Measurements from ENCODE around the gene TCF4. TPM values are rescaled to one million over a fixed set of nuclear protein-coding genes. Genes with fewer than 3 reads are reported as not detected.

The TCF4 gene
- polyA plus RNA-seq, 1 of the 3 experiments (the other 2 are of a cell fraction): 39.1 TPM

DNA sequence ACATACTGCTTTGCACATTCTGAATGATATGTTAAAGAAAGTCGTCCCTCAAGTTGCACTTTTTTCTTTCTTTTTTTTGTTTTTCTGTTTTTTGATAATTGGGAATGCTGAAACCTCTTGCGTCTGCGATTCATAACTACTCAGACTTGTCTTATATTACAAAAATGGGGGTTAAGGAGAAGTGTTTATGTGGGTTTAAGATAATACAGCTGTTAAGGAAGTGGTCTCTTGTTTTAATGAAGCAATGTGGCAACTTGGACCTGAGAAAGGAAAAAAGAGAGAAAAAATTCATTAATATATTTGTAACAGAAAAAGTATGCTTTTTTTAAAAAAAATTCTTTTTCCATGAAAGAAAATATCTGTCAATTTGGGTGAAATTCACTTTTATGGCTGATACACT, 360.2 kb downstream of the TCF4 start:
- H3K79me2 ChIP-seq (ENCODE audit: insufficient read depth): peaks cover 8% of the 10 kb centered on the region; the same call in 1 of the 2 replicates
- H3K9ac ChIP-seq: no peak overlapping the region
- H3K9me2 ChIP-seq: no peaks in the 10 kb centered on the region
- peaks cover 12% of the 10 kb centered on the region for H3F3A ChIP-seq (replicated peaks; ENCODE audit: insufficient read depth)
- no peaks in the 10 kb centered on the region for H3K9me3 ChIP-seq
- H3K4me3 ChIP-seq (ENCODE audit: low read depth in 2 of 2, low read length in 1 of 2): no peak overlapping the region
- no peak overlapping the region for H3K4me2 ChIP-seq
- no peaks in the 10 kb centered on the region for H4K20me1 ChIP-seq (ENCODE audit: insufficient read depth)
- no peaks in the 10 kb centered on the region for H3K27me3 ChIP-seq (ENCODE audit: insufficient read depth)
- DNase-seq: no peak
- 94% methylated on average over 3 of the region's 3 CpGs for WGBS (ENCODE audit: low lambda C conversion rate)
- H3K27ac ChIP-seq (ENCODE audit: low read depth in 2 of 2, low read length in 1 of 2): no peak overlapping the region; a peak in 1 of 4 replicates
- ChIA-PET CTCF (interaction anchor here (0.7 kb wide), 1 partner anchor 16 kb away, joined by 3 read pairs; no protein-coding TSS in a partner anchor), POLR2A (no interaction called here)
- H2AFZ ChIP-seq (ENCODE audit: low read depth): no peak overlapping the region
- no peak for TF ChIP-seq USF1 (IDR thresholded peaks at IDR 0.05; ENCODE audit: borderline replicate concordance, low read depth)
- no peak for TF ChIP-seq FOSL2 (IDR thresholded peaks at IDR 0.05; ENCODE audit: borderline replicate concordance, low read depth)
- TF ChIP-seq RFX5 (IDR thresholded peaks at IDR 0.05; ENCODE audit: low read length): no peak
- TF ChIP-seq RCOR1 (IDR thresholded peaks at IDR 0.05; ENCODE audit: low read length): no peak
- TF ChIP-seq, protein P1, sequence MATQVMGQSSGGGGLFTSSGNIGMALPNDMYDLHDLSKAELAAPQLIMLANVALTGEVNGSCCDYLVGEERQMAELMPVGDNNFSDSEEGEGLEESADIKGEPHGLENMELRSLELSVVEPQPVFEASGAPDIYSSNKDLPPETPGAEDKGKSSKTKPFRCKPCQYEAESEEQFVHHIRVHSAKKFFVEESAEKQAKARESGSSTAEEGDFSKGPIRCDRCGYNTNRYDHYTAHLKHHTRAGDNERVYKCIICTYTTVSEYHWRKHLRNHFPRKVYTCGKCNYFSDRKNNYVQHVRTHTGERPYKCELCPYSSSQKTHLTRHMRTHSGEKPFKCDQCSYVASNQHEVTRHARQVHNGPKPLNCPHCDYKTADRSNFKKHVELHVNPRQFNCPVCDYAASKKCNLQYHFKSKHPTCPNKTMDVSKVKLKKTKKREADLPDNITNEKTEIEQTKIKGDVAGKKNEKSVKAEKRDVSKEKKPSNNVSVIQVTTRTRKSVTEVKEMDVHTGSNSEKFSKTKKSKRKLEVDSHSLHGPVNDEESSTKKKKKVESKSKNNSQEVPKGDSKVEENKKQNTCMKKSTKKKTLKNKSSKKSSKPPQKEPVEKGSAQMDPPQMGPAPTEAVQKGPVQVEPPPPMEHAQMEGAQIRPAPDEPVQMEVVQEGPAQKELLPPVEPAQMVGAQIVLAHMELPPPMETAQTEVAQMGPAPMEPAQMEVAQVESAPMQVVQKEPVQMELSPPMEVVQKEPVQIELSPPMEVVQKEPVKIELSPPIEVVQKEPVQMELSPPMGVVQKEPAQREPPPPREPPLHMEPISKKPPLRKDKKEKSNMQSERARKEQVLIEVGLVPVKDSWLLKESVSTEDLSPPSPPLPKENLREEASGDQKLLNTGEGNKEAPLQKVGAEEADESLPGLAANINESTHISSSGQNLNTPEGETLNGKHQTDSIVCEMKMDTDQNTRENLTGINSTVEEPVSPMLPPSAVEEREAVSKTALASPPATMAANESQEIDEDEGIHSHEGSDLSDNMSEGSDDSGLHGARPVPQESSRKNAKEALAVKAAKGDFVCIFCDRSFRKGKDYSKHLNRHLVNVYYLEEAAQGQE (IDR thresholded peaks at IDR 0.05; ENCODE audit: low read depth, low read length): no peak
- TF ChIP-seq USF2 (IDR thresholded peaks at IDR 0.05; ENCODE audit: borderline replicate concordance, low read depth, low read length): no peak
- TF ChIP-seq FOXM1 (IDR thresholded peaks at IDR 0.05; ENCODE audit: low read depth): no peak
- no peak for TF ChIP-seq SIN3A (IDR thresholded peaks at IDR 0.05; ENCODE audit: borderline replicate concordance, low read depth, low read length)
- no peak for TF ChIP-seq NFIC (IDR thresholded peaks at IDR 0.05; ENCODE audit: borderline replicate concordance)
- no peak for TF ChIP-seq EZH2phosphoT487 (IDR thresholded peaks at IDR 0.05; ENCODE audit: borderline replicate concordance, low read depth)
- no peak for TF ChIP-seq MEF2A (IDR thresholded peaks at IDR 0.05; ENCODE audit: borderline replicate concordance, low read depth)
- TF ChIP-seq ELF1 (IDR thresholded peaks at IDR 0.05): no peak
- no peak for TF ChIP-seq RAD21 (IDR thresholded peaks at IDR 0.05; ENCODE audit: low read length)
- TF ChIP-seq GABPA (IDR thresholded peaks at IDR 0.05; ENCODE audit: low read depth): no peak
- TF ChIP-seq, protein P2, sequence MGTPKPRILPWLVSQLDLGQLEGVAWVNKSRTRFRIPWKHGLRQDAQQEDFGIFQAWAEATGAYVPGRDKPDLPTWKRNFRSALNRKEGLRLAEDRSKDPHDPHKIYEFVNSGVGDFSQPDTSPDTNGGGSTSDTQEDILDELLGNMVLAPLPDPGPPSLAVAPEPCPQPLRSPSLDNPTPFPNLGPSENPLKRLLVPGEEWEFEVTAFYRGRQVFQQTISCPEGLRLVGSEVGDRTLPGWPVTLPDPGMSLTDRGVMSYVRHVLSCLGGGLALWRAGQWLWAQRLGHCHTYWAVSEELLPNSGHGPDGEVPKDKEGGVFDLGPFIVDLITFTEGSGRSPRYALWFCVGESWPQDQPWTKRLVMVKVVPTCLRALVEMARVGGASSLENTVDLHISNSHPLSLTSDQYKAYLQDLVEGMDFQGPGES (IDR thresholded peaks at IDR 0.05; ENCODE audit: low read depth, low read length): no peak
- peaks cover 0 to 6% of the 10 kb centered on the region in 2 experiments; a peak in 2 of 4 replicates for H3K4me1 ChIP-seq (ENCODE audit: control insufficient read depth in 1 of 2, insufficient read depth in 2 of 2, low read depth in 1 of 2, low read length in 1 of 2)
- H3K36me3 ChIP-seq (replicated peaks in 1 of 2; ENCODE audit: control insufficient read depth in 1 of 2, insufficient read depth in 2 of 2, low read length in 1 of 2): peaks cover 76 to 89% of the 10 kb centered on the region in 2 experiments
